HL-60 (cell line): ENCODE data around the gene GABRB1.
"Not testable (repeated sequence)": the region's sequence is repeated elsewhere in the genome, so short reads cannot be mapped to it uniquely, and the experiment has no call there.

ENCODE experiments used
- DNase-seq, 2 experiments: peaks; one replicate each; pipeline ENCODE4 v3.0.0-alpha.2; 2010 to 2020; ENCODE audit warnings: low read depth in 1 of 2, low spot score in 1 of 2
- H3K27ac ChIP-seq: fragments of 250-450 bp; sonication (Bioruptor Pico); replicated peaks from 2 replicates; pipeline ENCODE4 v1.5.1; 2020; ENCODE audit warnings: mild to moderate bottlenecking, moderate library complexity
- H3K27me3 ChIP-seq: fragments of 250-450 bp; sonication (Bioruptor Pico); 2 replicates; pipeline ENCODE4 v1.5.1; 2021; ENCODE audit warnings: mild to moderate bottlenecking, moderate library complexity; ENCODE audit not compliant: insufficient read depth, poor library complexity, severe bottlenecking
- H3K4me3 ChIP-seq: replicated peaks from 2 replicates; pipeline ENCODE4 v1.5.1; 2011; ENCODE audit warnings: mild to moderate bottlenecking, control low read depth, low read length; ENCODE audit not compliant: insufficient read depth
- CTCF ChIP-seq: IDR thresholded peaks from one replicate; pipeline ENCODE4 v1.5.1; 2011; ENCODE audit warnings: low read length, control low read depth, inconsistent platforms; ENCODE audit not compliant: insufficient read depth
- GABPA ChIP-seq: IDR thresholded peaks from 2 replicates; pipeline ENCODE4 v1.6.1; 2012; ENCODE audit warnings: low read depth
- POLR2AphosphoS5 ChIP-seq: IDR thresholded peaks from 2 replicates; pipeline ENCODE4 v1.6.1; 2012; ENCODE audit warnings: low read depth
- REST ChIP-seq: IDR thresholded peaks from 2 replicates; pipeline ENCODE4 v1.6.1; 2012; ENCODE audit warnings: low read depth; ENCODE audit not compliant: insufficient replicate concordance
- SPI1 ChIP-seq: IDR thresholded peaks from 2 replicates; pipeline ENCODE4 v1.6.1; 2012; ENCODE audit warnings: low read depth, mild to moderate bottlenecking, borderline replicate concordance

The GABRB1 gene

GRCh38 chr4:47287735-47288134 lies 256.4 kb downstream of the GABRB1 start:
- DNase-seq, result peak in 1 of 2 experiments; percentile 70
- Histone ChIP-seq H3K27ac (no peak overlapping the region), H3K27me3 (no peaks in the 10 kb centered on the region), H3K4me3 (no peak overlapping the region)
- TF ChIP-seq CTCF (no peak), SPI1 (no peak), GABPA (no peak), REST (no peak), POLR2AphosphoS5 (no peak)

- TF ChIP-seq SPI1 (no peak), REST (no peak), GABPA (no peak), CTCF (no peak), POLR2AphosphoS5 (no peak)
- no peak overlapping the region for H3K27ac ChIP-seq
- no peaks in the 10 kb centered on the region for H3K27me3 ChIP-seq
- no peak for DNase-seq
- H3K4me3 ChIP-seq, result no peak overlapping the region
These were observed 258.4 kb downstream of the GABRB1 start for GRCh38 chr4:47289805-47290204.

GRCh38 chr4:47290873-47291272 lies 259.5 kb downstream of the GABRB1 start:
- not testable (repeated sequence) for H3K27ac ChIP-seq, H3K4me3 ChIP-seq, H3K27me3 ChIP-seq, DNase-seq

- DNase-seq, result no peak
These were observed 277.8 kb downstream of the GABRB1 start for GRCh38 chr4:47309165-47309564.

More at GRCh38 chr4:47309165-47309564, 277.8 kb downstream of the GABRB1 start:
- Histone ChIP-seq H3K27me3 (no peaks in the 10 kb centered on the region), H3K27ac (no peak overlapping the region), H3K4me3 (no peak overlapping the region)
- TF ChIP-seq REST, result no peak
- no peak for TF ChIP-seq CTCF
- TF ChIP-seq GABPA, result no peak
- TF ChIP-seq POLR2AphosphoS5, result no peak
- no peak for TF ChIP-seq SPI1
